Skeletal muscle satellite cell (primary cell): Measurements from ENCODE around the gene BLVRB. TPM values are rescaled to one million over a fixed set of nuclear protein-coding genes. Genes with fewer than 3 reads are reported as not detected.

Experiments used
- H3K27me3 ChIP-seq: 2 replicates; pipeline ENCODE4 v1.7.0; 2013; ENCODE audit warnings: low read length; ENCODE audit not compliant: control insufficient read depth, insufficient read depth
- H3K36me3 ChIP-seq: 2 replicates; pipeline ENCODE4 v1.7.0; 2013; ENCODE audit warnings: mild to moderate bottlenecking, control low read depth, low read length; ENCODE audit not compliant: insufficient read depth
- H3K4me1 ChIP-seq: 2 replicates; pipeline ENCODE4 v1.7.0; 2013; ENCODE audit warnings: low read length; ENCODE audit not compliant: control insufficient read depth, insufficient read depth
- H3K4me2 ChIP-seq: 2 replicates; pipeline ENCODE4 v1.7.0; 2013; ENCODE audit warnings: mild to moderate bottlenecking, low read length
- H3K4me3 ChIP-seq: 2 replicates; pipeline ENCODE4 v1.7.0; 2013; ENCODE audit warnings: low read length
- H3K9ac ChIP-seq: 2 replicates; pipeline ENCODE4 v1.7.0; 2013; ENCODE audit warnings: mild to moderate bottlenecking, low read depth, low read length, moderate library complexity
- H3K9me3 ChIP-seq: replicated peaks from 2 replicates; pipeline ENCODE4 v1.7.0; 2013; ENCODE audit warnings: mild to moderate bottlenecking, control low read depth, low read length
- total RNA-seq: library from RNA; depleted of rRNA; stranded (reverse); fragments of >200 nt; gene quantifications from 2 replicates; pipeline ENCODE4 v1.2.3, GENCODE V29; 2012; rRNA removed

The BLVRB gene
- 89.5 and 90.4 TPM in 2 replicates for total RNA-seq

- peaks cover 29% of the 10 kb centered on the region for H3K4me1 ChIP-seq
- no peaks in the 10 kb centered on the region for H3K36me3 ChIP-seq
- peak within 1 kb of the TSS; percentile 83 for H3K9ac ChIP-seq
- H3K9me3 ChIP-seq, result no peaks in the 10 kb centered on the region
- peak within 1 kb of the TSS; percentile 92 for H3K4me2 ChIP-seq
- H3K27me3 ChIP-seq, result peaks cover 8% of the 10 kb centered on the region
- H3K4me3 ChIP-seq, result peak within 1 kb of the TSS; percentile 83
Measured at GRCh38 chr19:40465557-40466218, at the start of gene BLVRB. Gene BLVRB (minus strand): TSS chr19:40465745. CDS start chr19:40465688, 57 bp downstream.

GRCh38 chr19:40513741-40514315 is 48.3 kb upstream of the BLVRB start:
- peaks cover 3% of the 10 kb centered on the region for H3K4me1 ChIP-seq

GRCh38 chr19:40513345-40513678 is 47.8 kb upstream of the BLVRB start:
- Histone ChIP-seq H3K9ac (no peak overlapping the region), H3K4me1 (peaks cover 3% of the 10 kb centered on the region), H3K27me3 (peaks cover 39% of the 10 kb centered on the region), H3K4me2 (peak overlapping the region; percentile 56), H3K36me3 (no peaks in the 10 kb centered on the region), H3K4me3 (no peak overlapping the region), H3K9me3 (no peaks in the 10 kb centered on the region)

More at GRCh38 chr19:40513741-40514315, 48.3 kb upstream of the BLVRB start:
- no peak overlapping the region for H3K4me2 ChIP-seq
- no peaks in the 10 kb centered on the region for H3K9me3 ChIP-seq
- H3K27me3 ChIP-seq, result peaks cover 39% of the 10 kb centered on the region
- H3K4me3 ChIP-seq, result no peak overlapping the region
- H3K36me3 ChIP-seq, result no peaks in the 10 kb centered on the region
- H3K9ac ChIP-seq, result no peak overlapping the region

- H3K9ac ChIP-seq, result no peak overlapping the region
- H3K27me3 ChIP-seq, result peaks cover 43% of the 10 kb centered on the region
Measured at GRCh38 chr19:40512473-40513344, 47.2 kb upstream of the BLVRB start.

GRCh38 chr19:40512110-40512472 is 46.5 kb upstream of the BLVRB start:
- Histone ChIP-seq H3K4me3 (no peak overlapping the region), H3K9me3 (no peaks in the 10 kb centered on the region), H3K27me3 (peaks cover 39% of the 10 kb centered on the region), H3K9ac (no peak overlapping the region), H3K4me2 (no peak overlapping the region), H3K4me1 (peaks cover 3% of the 10 kb centered on the region), H3K36me3 (no peaks in the 10 kb centered on the region)

More at GRCh38 chr19:40512473-40513344, 47.2 kb upstream of the BLVRB start:
- Histone ChIP-seq H3K4me2 (peak overlapping the region; percentile 56), H3K4me1 (peaks cover 3% of the 10 kb centered on the region), H3K36me3 (no peaks in the 10 kb centered on the region), H3K4me3 (no peak overlapping the region), H3K9me3 (no peaks in the 10 kb centered on the region)

GRCh38 chr19:40511487-40511886 is 45.9 kb upstream of the BLVRB start:
- no peaks in the 10 kb centered on the region for H3K36me3 ChIP-seq
- no peak overlapping the region for H3K4me3 ChIP-seq
- no peaks in the 10 kb centered on the region for H3K9me3 ChIP-seq
- no peak overlapping the region for H3K4me2 ChIP-seq
- peaks cover 37% of the 10 kb centered on the region for H3K27me3 ChIP-seq
- H3K9ac ChIP-seq, result no peak overlapping the region
- H3K4me1 ChIP-seq, result peaks cover 3% of the 10 kb centered on the region

GRCh38 chr19:40510526-40511115 is 45.1 kb upstream of the BLVRB start:
- H3K4me1 ChIP-seq, result peaks cover 3% of the 10 kb centered on the region
- H3K27me3 ChIP-seq, result peaks cover 44% of the 10 kb centered on the region
- no peak overlapping the region for H3K4me2 ChIP-seq

GRCh38 chr19:40508739-40509260 is 43.3 kb upstream of the BLVRB start:
- Histone ChIP-seq H3K9me3 (no peaks in the 10 kb centered on the region), H3K4me2 (no peak overlapping the region), H3K36me3 (no peaks in the 10 kb centered on the region), H3K4me1 (peaks cover 3% of the 10 kb centered on the region), H3K9ac (no peak overlapping the region), H3K27me3 (peaks cover 40% of the 10 kb centered on the region), H3K4me3 (no peak overlapping the region)

More at GRCh38 chr19:40510526-40511115, 45.1 kb upstream of the BLVRB start:
- H3K9ac ChIP-seq, result no peak overlapping the region
- H3K4me3 ChIP-seq, result no peak overlapping the region
- no peaks in the 10 kb centered on the region for H3K9me3 ChIP-seq
- H3K36me3 ChIP-seq, result no peaks in the 10 kb centered on the region

GRCh38 chr19:40507892-40508291 is 42.3 kb upstream of the BLVRB start:
- no peak overlapping the region for H3K4me2 ChIP-seq
- peaks cover 3% of the 10 kb centered on the region for H3K4me1 ChIP-seq
- H3K36me3 ChIP-seq, result no peaks in the 10 kb centered on the region
- H3K9me3 ChIP-seq, result no peaks in the 10 kb centered on the region
- peaks cover 32% of the 10 kb centered on the region for H3K27me3 ChIP-seq
- no peak overlapping the region for H3K9ac ChIP-seq
- H3K4me3 ChIP-seq, result no peak overlapping the region

- no peak overlapping the region for H3K9ac ChIP-seq
- peaks cover 35% of the 10 kb centered on the region for H3K27me3 ChIP-seq
- H3K4me1 ChIP-seq, result no peaks in the 10 kb centered on the region
- no peak overlapping the region for H3K4me3 ChIP-seq
- no peaks in the 10 kb centered on the region for H3K36me3 ChIP-seq
- H3K9me3 ChIP-seq, result no peaks in the 10 kb centered on the region
- no peak overlapping the region for H3K4me2 ChIP-seq
Measured at GRCh38 chr19:40506099-40506498, 40.6 kb upstream of the BLVRB start.

- Histone ChIP-seq H3K4me2 (no peak overlapping the region), H3K27me3 (peaks cover 30% of the 10 kb centered on the region), H3K36me3 (no peaks in the 10 kb centered on the region), H3K4me3 (no peak overlapping the region), H3K9ac (no peak overlapping the region), H3K9me3 (no peaks in the 10 kb centered on the region), H3K4me1 (no peaks in the 10 kb centered on the region)
Measured at GRCh38 chr19:40503320-40503695, 37.8 kb upstream of the BLVRB start.
